22Rv1 (cell line): Measurements from ENCODE around the gene HMGCS2.

Experiments
- CTCF ChIP-seq: fragments of 450-650 bp; IDR thresholded peaks from 2 replicates; pipeline ENCODE4 v1.5.1; 2017; ENCODE audit warnings: mild to moderate bottlenecking
- ZFX ChIP-seq: fragments of 450-650 bp; IDR thresholded peaks from 2 replicates; pipeline ENCODE4 v1.6.1; 2017; ENCODE audit warnings: antibody characterized with exemption, borderline replicate concordance

- no peak for TF ChIP-seq CTCF
- TF ChIP-seq ZFX: no peak
These were observed 30.5 kb downstream of the HMGCS2 start for GRCh38 chr1:119738100-119738720.
